Fibroblast of skin of right quadriceps (primary cell): ENCODE data around the gene SCAF4.
"Not testable (repeated sequence)": the region's sequence is repeated elsewhere in the genome, so short reads cannot be mapped to it uniquely, and the experiment has no call there.

Experiments used
- DNase-seq: peaks from one replicate; pipeline ENCODE4 v3.0.0-alpha.2; 2013

SCAF4 gene

GRCh38 chr21:31731857-31732596 lies at the start of gene SCAF4:
Gene SCAF4, minus strand, starts transcription at chr21:31732118. Its CDS starts 426 bp downstream, at chr21:31731692.
- peak; percentile 90 for DNase-seq

- DNase-seq, result no peak
These were observed 49.0 kb upstream of the SCAF4 start for GRCh38 chr21:31780944-31781343.

- no peak for DNase-seq
These were observed 46.6 kb upstream of the SCAF4 start for GRCh38 chr21:31778546-31778945.

- no peak for DNase-seq
These were observed 45.9 kb upstream of the SCAF4 start for GRCh38 chr21:31777857-31778256.

GRCh38 chr21:31774031-31774430 lies 42.1 kb upstream of the SCAF4 start:
- no peak for DNase-seq

GRCh38 chr21:31772674-31773555 lies 41.0 kb upstream of the SCAF4 start:
- DNase-seq, result no peak

- no peak for DNase-seq
These were observed 39.8 kb upstream of the SCAF4 start for GRCh38 chr21:31771685-31772084.

- DNase-seq, result no peak
These were observed 36.8 kb upstream of the SCAF4 start for GRCh38 chr21:31768710-31769109.

- DNase-seq, result no peak
These were observed 35.0 kb upstream of the SCAF4 start for GRCh38 chr21:31766899-31767298.

- not testable (repeated sequence) for DNase-seq
These were observed 33.9 kb upstream of the SCAF4 start for GRCh38 chr21:31765850-31766249.

- DNase-seq, result no peak
These were observed 29.0 kb upstream of the SCAF4 start for GRCh38 chr21:31760931-31761330.

GRCh38 chr21:31756787-31757186 lies 24.9 kb upstream of the SCAF4 start:
- DNase-seq, result no peak

- no peak for DNase-seq
These were observed 23.1 kb upstream of the SCAF4 start for GRCh38 chr21:31755027-31755426.

GRCh38 chr21:31754708-31754960 lies 22.7 kb upstream of the SCAF4 start:
- no peak for DNase-seq

GRCh38 chr21:31753949-31754707 lies 22.2 kb upstream of the SCAF4 start:
- DNase-seq, result no peak

GRCh38 chr21:31752967-31753366 lies 21.0 kb upstream of the SCAF4 start:
- DNase-seq, result no peak

GRCh38 chr21:31752352-31752751 lies 20.4 kb upstream of the SCAF4 start:
- no peak for DNase-seq

GRCh38 chr21:31750843-31751242 lies 18.9 kb upstream of the SCAF4 start:
- peak; percentile 73 for DNase-seq

- peak; percentile 39 for DNase-seq
These were observed 12.4 kb upstream of the SCAF4 start for GRCh38 chr21:31744182-31744800.

GRCh38 chr21:31743712-31744111 lies 11.8 kb upstream of the SCAF4 start:
- no peak for DNase-seq

GRCh38 chr21:31741116-31741515 lies 9.2 kb upstream of the SCAF4 start:
- no peak for DNase-seq

GRCh38 chr21:31737586-31738397 lies 5.9 kb upstream of the SCAF4 start:
- peak; percentile 25 for DNase-seq
